Mesendoderm (in vitro differentiated cells): ENCODE data around the gene KCNC4.

Experiments
- DNase-seq: peaks from one replicate; pipeline ENCODE4 v3.0.0; 2013
- H2AK5ac ChIP-seq: 2 replicates; pipeline ENCODE4 v1.6.1; 2013; ENCODE audit warnings: low read length, inconsistent platforms
- H2BK120ac ChIP-seq: 2 replicates; pipeline ENCODE4 v1.6.1; 2013; ENCODE audit warnings: low read depth, mild to moderate bottlenecking, low read length, moderate library complexity, mixed read lengths
- H2BK15ac ChIP-seq: replicated peaks from 2 replicates; pipeline ENCODE4 v1.6.1; 2013; ENCODE audit warnings: low read depth, mild to moderate bottlenecking, moderate library complexity
- H2BK5ac ChIP-seq: 2 replicates; pipeline ENCODE4 v1.6.1; 2013; ENCODE audit warnings: low read length, inconsistent platforms
- H3K18ac ChIP-seq: 2 replicates; pipeline ENCODE4 v1.6.1; 2013; ENCODE audit warnings: mild to moderate bottlenecking, low read length, mixed read lengths
- H3K23ac ChIP-seq: one replicate; pipeline ENCODE4 v1.6.1; 2013; ENCODE audit warnings: low read length
- H3K27ac ChIP-seq: 2 replicates; pipeline ENCODE4 v1.5.1; 2013; ENCODE audit warnings: low read depth, mild to moderate bottlenecking, inconsistent platforms, low read length, moderate library complexity
- H3K27me3 ChIP-seq: 2 replicates; pipeline ENCODE4 v1.6.1; 2013; ENCODE audit warnings: low read length, control low read depth, mild to moderate bottlenecking, inconsistent platforms; ENCODE audit not compliant: insufficient read depth, poor library complexity
- H3K36me3 ChIP-seq: 2 replicates; pipeline ENCODE4 v1.6.1; 2013; ENCODE audit warnings: low read length, inconsistent platforms; ENCODE audit not compliant: control insufficient read depth, insufficient read depth
- H3K4ac ChIP-seq: one replicate; pipeline ENCODE4 v1.6.1; 2013; ENCODE audit warnings: low read depth, mild to moderate bottlenecking, low read length, moderate library complexity
- H3K4me1 ChIP-seq: 2 replicates; pipeline ENCODE4 v1.6.1; 2013; ENCODE audit warnings: low read depth, low read length, inconsistent platforms; ENCODE audit not compliant: control insufficient read depth
- H3K4me2 ChIP-seq: 2 replicates; pipeline ENCODE4 v1.6.1; 2013; ENCODE audit warnings: low read length
- H3K4me3 ChIP-seq: 2 replicates; pipeline ENCODE4 v1.5.1; 2013; ENCODE audit warnings: mild to moderate bottlenecking, low read length
- H3K56ac ChIP-seq: one replicate; pipeline ENCODE4 v1.6.1; 2013; ENCODE audit warnings: low read length
- H3K79me1 ChIP-seq: 2 replicates; pipeline ENCODE4 v1.6.1; 2013; ENCODE audit warnings: low read length, inconsistent platforms
- H3K79me2 ChIP-seq: 2 replicates; pipeline ENCODE4 v1.6.1; 2013; ENCODE audit warnings: mild to moderate bottlenecking, low read length; ENCODE audit not compliant: control insufficient read depth, insufficient read depth
- H3K9ac ChIP-seq: 2 replicates; pipeline ENCODE4 v1.6.1; 2013; ENCODE audit warnings: low read length, inconsistent platforms
- H4K5ac ChIP-seq: one replicate; pipeline ENCODE4 v1.6.1; 2013; ENCODE audit warnings: low read length
- H4K8ac ChIP-seq: one replicate; pipeline ENCODE4 v1.6.1; 2013; ENCODE audit warnings: low read depth, mild to moderate bottlenecking, control low read depth, low read length, moderate library complexity
- WGBS: extraction: QIAGEN DNeasy Blood & Tissue Kit; methylation state at CpG from one replicate; pipeline ENCODE4 v1.1.7; 2013; ENCODE audit warnings: low lambda C conversion rate, missing lambda C conversion rate; ENCODE audit not compliant: insufficient coverage; ENCODE audit errors: extremely low coverage; 5-methylcytosine and 5-hydroxymethylcytosine counted together

The KCNC4 gene

DNA sequence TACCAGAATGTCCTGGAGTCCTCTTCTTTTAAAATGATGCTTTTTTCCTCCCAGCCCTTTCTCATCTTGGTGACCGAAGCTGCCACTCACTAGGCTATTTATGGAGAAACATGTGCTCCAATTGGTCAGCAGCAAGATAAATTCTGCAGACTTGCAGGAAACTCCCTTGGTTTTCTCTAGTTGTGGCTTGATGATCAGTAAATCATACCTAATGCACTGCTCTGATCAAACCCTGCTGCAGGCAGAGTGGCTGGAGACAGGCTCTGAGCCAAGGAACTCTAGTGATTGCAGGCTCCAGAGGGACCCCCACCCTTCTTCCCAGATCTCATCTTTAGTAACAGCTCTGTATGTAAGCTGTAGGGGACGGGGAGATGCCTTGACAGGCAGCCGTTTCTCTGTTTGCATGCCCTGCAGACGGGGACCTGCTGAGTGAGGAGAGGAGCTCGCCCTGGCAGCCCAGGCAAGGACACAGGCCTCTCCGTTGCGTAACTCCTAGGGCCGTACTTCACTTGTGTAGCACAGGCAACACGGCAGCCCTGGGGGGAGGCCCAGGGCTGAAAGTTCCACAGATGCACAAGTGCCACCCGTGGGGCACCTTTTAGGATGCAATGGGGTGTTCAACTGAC is 45.3 kb upstream of the KCNC4 start:
- H3K36me3 ChIP-seq = no peaks in the 10 kb centered on the region
- DNase-seq = no peak
- no CpG with 5 or more reads among the region's 10 CpGs for WGBS

DNA sequence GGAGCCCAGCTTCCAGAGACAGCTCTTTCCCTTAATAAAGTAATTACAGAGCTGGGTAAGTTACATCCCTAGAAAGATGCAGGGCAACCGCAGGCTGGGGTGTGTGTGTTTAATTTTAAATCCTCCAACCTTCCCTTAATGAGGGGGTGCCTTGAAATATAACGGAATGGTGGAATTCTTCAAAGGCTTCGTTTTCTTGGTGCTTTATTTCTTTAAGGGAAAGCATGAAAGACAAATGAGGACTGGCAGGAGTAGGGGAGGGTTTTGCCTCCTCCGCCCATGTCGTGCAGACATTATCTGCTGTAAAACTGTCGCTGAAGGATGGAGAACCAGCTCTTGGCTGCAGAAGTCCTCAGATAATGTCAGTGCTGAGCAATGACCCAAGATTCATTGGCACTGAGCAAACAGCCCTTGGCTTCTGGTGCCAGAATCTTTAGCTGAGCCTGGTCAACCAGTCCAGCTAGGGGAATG is 44.3 kb upstream of the KCNC4 start:
- H3K18ac ChIP-seq = no peak overlapping the region
- no peaks in the 10 kb centered on the region for H3K79me2 ChIP-seq
- no peaks in the 10 kb centered on the region for H3K4me1 ChIP-seq
- H3K4me2 ChIP-seq = no peak overlapping the region
- H2AK5ac ChIP-seq = no peak overlapping the region
- H2BK5ac ChIP-seq = no peak overlapping the region
- no peak for DNase-seq
- H3K4ac ChIP-seq = no peak overlapping the region
- no peaks in the 10 kb centered on the region for H3K36me3 ChIP-seq
- no peak overlapping the region for H4K8ac ChIP-seq
- no peak overlapping the region for H3K23ac ChIP-seq
- no peak overlapping the region for H3K56ac ChIP-seq
- no peak overlapping the region for H3K4me3 ChIP-seq
- H4K5ac ChIP-seq = no peak overlapping the region
- H2BK15ac ChIP-seq = no peak overlapping the region
- H3K79me1 ChIP-seq = no peaks in the 10 kb centered on the region
- no peak overlapping the region for H3K27ac ChIP-seq
- WGBS = no CpG with 5 or more reads among the region's 6 CpGs
- no peak overlapping the region for H3K9ac ChIP-seq
- H3K27me3 ChIP-seq = no peaks in the 10 kb centered on the region
- no peak overlapping the region for H2BK120ac ChIP-seq

More for the DNA sequence above, 45.3 kb upstream of the KCNC4 start:
- H2AK5ac ChIP-seq = no peak overlapping the region
- H3K18ac ChIP-seq = no peak overlapping the region
- no peaks in the 10 kb centered on the region for H3K79me1 ChIP-seq
- no peak overlapping the region for H3K27ac ChIP-seq
- H3K56ac ChIP-seq = no peak overlapping the region
- H3K9ac ChIP-seq = no peak overlapping the region
- H4K8ac ChIP-seq = no peak overlapping the region
- no peak overlapping the region for H3K4me3 ChIP-seq
- no peak overlapping the region for H3K4ac ChIP-seq
- no peak overlapping the region for H4K5ac ChIP-seq
- H3K79me2 ChIP-seq = no peaks in the 10 kb centered on the region
- H2BK15ac ChIP-seq = no peak overlapping the region
- no peak overlapping the region for H3K4me2 ChIP-seq
- H3K27me3 ChIP-seq = no peaks in the 10 kb centered on the region
- H2BK5ac ChIP-seq = no peak overlapping the region
- no peaks in the 10 kb centered on the region for H3K4me1 ChIP-seq
- no peak overlapping the region for H2BK120ac ChIP-seq
- no peak overlapping the region for H3K23ac ChIP-seq

DNA sequence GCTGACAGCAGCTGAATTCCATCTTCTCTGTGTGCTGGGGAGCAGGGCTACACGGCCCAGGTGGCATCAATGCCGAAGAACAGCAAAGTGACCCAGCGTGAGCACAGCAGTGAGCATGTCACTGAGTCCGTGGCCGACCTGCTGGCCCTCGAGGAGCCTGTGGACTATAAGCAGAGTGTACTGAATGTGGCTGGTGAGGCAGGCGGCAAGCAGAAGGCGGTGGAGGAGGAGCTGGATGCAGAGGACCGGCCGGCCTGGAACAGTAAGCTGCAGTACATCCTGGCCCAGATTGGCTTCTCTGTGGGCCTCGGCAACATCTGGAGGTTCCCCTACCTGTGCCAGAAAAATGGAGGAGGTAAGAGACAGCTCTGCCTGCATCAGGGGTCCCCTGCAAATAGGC is 43.3 kb upstream of the KCNC4 start:
- no peaks in the 10 kb centered on the region for H3K4me1 ChIP-seq
- H3K36me3 ChIP-seq = no peaks in the 10 kb centered on the region
- no peaks in the 10 kb centered on the region for H3K79me1 ChIP-seq
- no peak overlapping the region for H2BK15ac ChIP-seq
- DNase-seq = no peak
- no peak overlapping the region for H3K23ac ChIP-seq
- H3K4me3 ChIP-seq = no peak overlapping the region
- no peaks in the 10 kb centered on the region for H3K27me3 ChIP-seq
- no peak overlapping the region for H3K4me2 ChIP-seq
- no peak overlapping the region for H3K4ac ChIP-seq
- H3K27ac ChIP-seq = no peak overlapping the region
- no CpG with 5 or more reads among the region's 11 CpGs for WGBS
- H3K18ac ChIP-seq = no peak overlapping the region
- no peak overlapping the region for H2AK5ac ChIP-seq
- H3K79me2 ChIP-seq = no peaks in the 10 kb centered on the region
- H4K8ac ChIP-seq = no peak overlapping the region
- H4K5ac ChIP-seq = no peak overlapping the region
- H2BK120ac ChIP-seq = no peak overlapping the region
- H2BK5ac ChIP-seq = no peak overlapping the region
- H3K56ac ChIP-seq = no peak overlapping the region
- no peak overlapping the region for H3K9ac ChIP-seq

DNA sequence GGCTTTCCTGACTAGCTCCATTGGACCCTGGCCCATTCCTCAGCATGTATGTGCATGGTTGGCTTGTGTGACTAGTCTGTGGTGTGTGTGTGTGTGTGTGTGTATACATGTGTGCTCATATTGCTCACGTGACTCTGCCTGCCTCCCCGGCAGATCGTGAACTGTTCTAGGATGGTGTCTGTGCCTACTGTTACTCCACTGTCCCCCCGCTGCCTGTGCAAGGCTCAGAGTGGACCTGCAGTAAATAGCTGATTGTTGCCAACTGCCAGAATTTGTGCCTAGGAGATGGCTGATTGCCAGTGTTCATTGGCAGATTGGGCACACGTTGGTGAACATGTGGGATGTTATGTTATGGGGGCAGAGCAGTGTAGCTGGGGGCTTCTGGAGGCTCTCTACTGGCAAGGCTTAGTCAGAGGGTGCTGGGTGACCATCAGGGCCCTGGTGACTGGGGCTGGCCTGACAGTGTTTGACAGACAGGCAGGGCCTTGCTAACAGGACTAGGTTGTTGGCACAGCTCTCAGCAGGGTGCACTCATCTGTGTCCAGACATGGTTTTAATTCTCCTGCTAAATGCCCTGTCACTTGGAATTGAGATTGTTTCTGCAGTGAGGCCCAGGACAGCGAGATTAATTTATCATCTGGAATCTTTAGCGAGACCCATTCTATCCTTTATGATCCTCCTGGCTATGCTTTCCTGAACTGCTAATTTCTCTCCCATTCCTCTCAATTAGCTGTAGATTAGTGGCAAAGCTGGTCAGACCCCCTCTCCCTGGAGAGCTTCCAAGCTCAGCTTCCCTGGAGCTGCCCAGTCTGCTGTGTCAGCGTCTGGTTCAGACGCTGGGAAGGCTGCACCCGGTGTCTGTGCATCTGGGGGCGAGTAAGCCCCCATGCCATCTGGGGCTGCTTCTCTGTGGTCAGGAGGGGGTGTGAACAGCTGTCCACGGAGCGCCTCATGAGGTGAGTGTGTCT is 39.1 kb upstream of the KCNC4 start:
- Histone ChIP-seq H3K79me1 (no peaks in the 10 kb centered on the region), H3K27ac (no peak overlapping the region)

DNA sequence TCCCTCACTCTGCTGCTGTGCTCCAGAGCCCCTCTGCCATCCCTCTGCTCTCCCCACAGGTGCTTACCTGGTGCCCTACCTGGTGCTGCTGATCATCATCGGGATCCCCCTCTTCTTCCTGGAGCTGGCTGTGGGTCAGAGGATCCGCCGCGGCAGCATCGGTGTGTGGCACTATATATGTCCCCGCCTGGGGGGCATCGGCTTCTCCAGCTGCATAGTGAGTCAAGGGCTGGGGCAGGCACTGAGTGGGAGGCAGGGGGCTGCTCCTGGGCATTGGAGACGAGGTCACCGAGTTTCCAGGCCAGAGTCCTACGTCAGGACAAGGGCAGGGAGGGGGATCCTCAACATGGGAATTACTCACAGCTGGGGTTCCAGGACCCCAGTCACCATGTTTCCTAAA is 38.1 kb upstream of the KCNC4 start:
- Histone ChIP-seq H3K79me1 (no peaks in the 10 kb centered on the region), H4K8ac (no peak overlapping the region), H2BK5ac (no peak overlapping the region), H3K18ac (no peak overlapping the region), H3K27me3 (no peaks in the 10 kb centered on the region), H3K9ac (no peak overlapping the region), H3K23ac (no peak overlapping the region), H3K4me1 (peaks cover 4% of the 10 kb centered on the region), H3K4me2 (no peak overlapping the region), H2BK15ac (no peak overlapping the region), H3K4ac (no peak overlapping the region), H3K56ac (peak overlapping the region; percentile 30), H2BK120ac (no peak overlapping the region), H2AK5ac (no peak overlapping the region), H4K5ac (no peak overlapping the region), H3K4me3 (no peak overlapping the region), H3K79me2 (no peaks in the 10 kb centered on the region), H3K27ac (no peak overlapping the region), H3K36me3 (no peaks in the 10 kb centered on the region)
- no CpG with 5 or more reads among the region's 10 CpGs for WGBS
- DNase-seq = no peak

More for the DNA sequence above, 39.1 kb upstream of the KCNC4 start:
- Histone ChIP-seq H3K4me3 (no peak overlapping the region), H3K4ac (no peak overlapping the region), H3K27me3 (no peaks in the 10 kb centered on the region), H2BK15ac (no peak overlapping the region), H3K4me2 (no peak overlapping the region), H2AK5ac (no peak overlapping the region), H3K36me3 (no peaks in the 10 kb centered on the region), H3K18ac (no peak overlapping the region), H3K9ac (no peak overlapping the region), H4K5ac (no peak overlapping the region), H3K23ac (no peak overlapping the region), H3K56ac (no peak overlapping the region), H3K4me1 (peaks cover 4% of the 10 kb centered on the region), H2BK5ac (no peak overlapping the region), H4K8ac (no peak overlapping the region), H2BK120ac (no peak overlapping the region), H3K79me2 (no peaks in the 10 kb centered on the region)
- WGBS = no CpG with 5 or more reads among the region's 13 CpGs
- no peak for DNase-seq
